Thyroid gland (tissue), 4 donors: ENCODE data around the gene NFATC2IP. TPM values are rescaled to one million over a fixed set of nuclear protein-coding genes. Genes with fewer than 3 reads are reported as not detected.
"Not testable (repeated sequence)": the region's sequence is repeated elsewhere in the genome, so short reads cannot be mapped to it uniquely, and the experiment has no call there.

ENCODE experiments used
- DNase-seq, 2 donors: peaks; one replicate each; pipeline ENCODE4 v3.0.0-alpha.2; 2019
- H3K27ac ChIP-seq, 3 donors: fragments of 200-600 bp; sonication (generic); 1 replicate in 2 of 3; 2 replicates in 1 of 3; pipeline ENCODE4 v1.5.1; 2016 to 2019; ENCODE audit warnings: mild to moderate bottlenecking in 1 of 3, moderate library complexity in 1 of 3
- H3K27me3 ChIP-seq: fragments of 200-600 bp; sonication (generic); one replicate; pipeline ENCODE4 v1.5.1; 2019
- H3K36me3 ChIP-seq, 2 donors: fragments of 200-600 bp; sonication (generic); one replicate each; pipeline ENCODE4 v1.5.1; 2016 to 2019
- H3K4me1 ChIP-seq, 2 donors: fragments of 200-600 bp; sonication (generic); one replicate each; pipeline ENCODE4 v1.5.1; 2017 to 2019
- H3K4me3 ChIP-seq, 3 donors: fragments of 200-600 bp; sonication (generic); replicated peaks in 1 of 3; 1 replicate in 2 of 3; 2 replicates in 1 of 3; pipeline ENCODE4 v1.5.1; 2016; ENCODE audit warnings: mild to moderate bottlenecking in 1 of 3
- H3K9me3 ChIP-seq: fragments of 200-600 bp; sonication (generic); one replicate; pipeline ENCODE4 v1.5.1; 2017
- CTCF ChIP-seq, 6 experiments: fragments of 200-600 bp in 3 of 6; fragments of 450-650 bp in 3 of 6; sonication (generic) in 3 of 6; IDR thresholded peaks; one replicate each; pipeline ENCODE4 v1.5.1; 2016 to 2019; ENCODE audit warnings: antibody characterized with exemption in 6 of 6, mild to moderate bottlenecking in 2 of 6, inconsistent platforms in 1 of 6, moderate library complexity in 1 of 6
- POLR2A ChIP-seq, 2 donors: fragments of 450-650 bp; IDR thresholded peaks; one replicate each; pipeline ENCODE4 v1.6.1; 2017; ENCODE audit warnings: antibody characterized with exemption in 2 of 2, mild to moderate bottlenecking in 2 of 2, moderate library complexity in 1 of 2
- WGBS, 2 donors: methylation state at CpG; one replicate each; pipeline ENCODE4 v1.1.5; 2017; 5-methylcytosine and 5-hydroxymethylcytosine counted together
- intact Hi-C: fragments of 100-400 bp; cut with DNase I; formaldehyde crosslinking; loops from one replicate; pipeline ENCODE4 v1.15.1; 2023
- total RNA-seq, 4 donors: library from RNA; depleted of rRNA; stranded (reverse); fragments of >200 nt; gene quantifications; one replicate each; pipeline ENCODE4 v1.2.3, GENCODE V29; 2016

The NFATC2IP gene
- total RNA-seq, 4 donors from 2014 or later = 20.5 to 33.6 (median 28.2) TPM

- Histone ChIP-seq H3K36me3 (no peaks in the 10 kb centered on the region), H3K27me3 (no peaks in the 10 kb centered on the region), H3K27ac (no peak overlapping the region), H3K4me1 (no peaks in the 10 kb centered on the region), H3K4me3 (no peak overlapping the region), H3K9me3 (no peaks in the 10 kb centered on the region)
- no peak for DNase-seq
- TF ChIP-seq CTCF (IDR thresholded peaks at IDR 0.05) = no peak
- WGBS, 2 donors = 70 to 74% methylated on average over 3 of the region's 3 CpGs
- intact Hi-C loops = no loop called here
These were observed 48.1 kb downstream of the NFATC2IP start for GRCh38 chr16:28998837-28999236.

- Histone ChIP-seq H3K4me1 (no peaks in the 10 kb centered on the region), H3K27ac (no peak overlapping the region), H3K36me3 (no peaks in the 10 kb centered on the region), H3K27me3 (no peaks in the 10 kb centered on the region), H3K4me3 (no peak overlapping the region), H3K9me3 (no peaks in the 10 kb centered on the region)
- WGBS, 2 donors = 77 to 82% methylated on average over 4 of the region's 4 CpGs
- TF ChIP-seq POLR2A (IDR thresholded peaks at IDR 0.05) = no peak
- TF ChIP-seq CTCF (IDR thresholded peaks at IDR 0.05) = no peak
- DNase-seq = no peak
- intact Hi-C loops = no loop called here
These were observed 48.8 kb downstream of the NFATC2IP start for GRCh38 chr16:28999577-28999976.

DNA sequence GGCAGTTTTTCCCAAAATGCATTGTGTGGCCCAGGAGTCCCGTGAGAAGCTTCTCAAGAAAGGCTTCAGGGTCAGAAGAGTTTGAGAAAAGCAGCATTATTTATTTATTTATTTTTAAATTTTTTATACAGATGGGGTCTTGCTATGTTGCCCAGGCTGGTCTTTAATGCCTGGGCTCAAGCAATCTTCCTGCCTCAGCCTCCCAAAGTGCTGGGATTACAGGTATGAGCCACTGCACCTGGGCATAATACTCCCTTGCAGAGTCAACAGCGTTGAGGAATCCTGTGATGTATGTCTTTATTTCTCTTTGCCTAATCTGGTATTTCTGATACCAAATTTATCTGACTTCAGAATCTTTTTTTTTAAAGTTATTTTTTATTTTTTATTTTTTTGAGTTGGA lies 49.3 kb downstream of the NFATC2IP start:
- intact Hi-C loops = no loop called here
- Histone ChIP-seq H3K4me1 (no peaks in the 10 kb centered on the region), H3K36me3 (no peaks in the 10 kb centered on the region), H3K27me3 (no peaks in the 10 kb centered on the region), H3K27ac (no peak overlapping the region), H3K9me3 (no peaks in the 10 kb centered on the region), H3K4me3 (no peak overlapping the region)
- WGBS, 2 donors = 81 to 86% methylated on average over 2 of the region's 2 CpGs
- no peak for DNase-seq
- no peak for TF ChIP-seq CTCF (IDR thresholded peaks at IDR 0.05)
- TF ChIP-seq POLR2A (IDR thresholded peaks at IDR 0.05) = no peak

DNA sequence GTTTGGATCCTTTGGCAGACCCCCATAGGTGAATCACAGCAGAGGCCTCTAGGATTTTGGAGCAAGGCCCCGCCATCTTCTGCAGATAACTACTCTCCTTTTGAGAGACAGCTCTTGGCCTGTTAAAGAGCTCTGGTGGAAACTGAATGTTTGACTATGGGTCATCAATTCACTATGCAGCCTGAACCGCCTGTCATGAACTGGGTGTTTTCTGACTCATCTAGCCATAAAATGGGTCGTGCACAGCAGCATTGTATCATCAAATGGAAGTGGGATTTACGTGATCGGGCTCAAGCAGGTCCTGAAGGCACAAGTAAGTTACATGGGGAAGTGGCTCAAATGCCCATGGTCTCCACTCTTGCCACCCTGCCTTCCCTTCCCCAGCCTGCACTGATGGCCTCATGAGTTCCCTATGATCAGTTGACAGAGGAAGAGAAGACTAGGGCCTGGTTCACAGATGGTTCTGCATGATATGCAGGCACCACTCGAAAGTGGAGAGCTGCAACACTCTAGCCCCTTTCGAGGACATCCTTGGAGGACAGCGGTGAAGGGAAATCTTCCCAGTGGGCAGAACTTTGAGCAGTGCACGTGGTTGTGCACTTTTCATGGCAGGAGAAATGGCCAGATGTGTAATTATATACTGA lies 53.9 kb downstream of the NFATC2IP start:
- H3K9me3 ChIP-seq, H3K27ac ChIP-seq, H3K27me3 ChIP-seq, intact Hi-C loops, H3K4me1 ChIP-seq, DNase-seq, H3K36me3 ChIP-seq, H3K4me3 ChIP-seq: not testable (repeated sequence)
- 74 to 80% methylated on average over 8 to 9 of the region's 9 CpGs for WGBS, 2 donors

DNA sequence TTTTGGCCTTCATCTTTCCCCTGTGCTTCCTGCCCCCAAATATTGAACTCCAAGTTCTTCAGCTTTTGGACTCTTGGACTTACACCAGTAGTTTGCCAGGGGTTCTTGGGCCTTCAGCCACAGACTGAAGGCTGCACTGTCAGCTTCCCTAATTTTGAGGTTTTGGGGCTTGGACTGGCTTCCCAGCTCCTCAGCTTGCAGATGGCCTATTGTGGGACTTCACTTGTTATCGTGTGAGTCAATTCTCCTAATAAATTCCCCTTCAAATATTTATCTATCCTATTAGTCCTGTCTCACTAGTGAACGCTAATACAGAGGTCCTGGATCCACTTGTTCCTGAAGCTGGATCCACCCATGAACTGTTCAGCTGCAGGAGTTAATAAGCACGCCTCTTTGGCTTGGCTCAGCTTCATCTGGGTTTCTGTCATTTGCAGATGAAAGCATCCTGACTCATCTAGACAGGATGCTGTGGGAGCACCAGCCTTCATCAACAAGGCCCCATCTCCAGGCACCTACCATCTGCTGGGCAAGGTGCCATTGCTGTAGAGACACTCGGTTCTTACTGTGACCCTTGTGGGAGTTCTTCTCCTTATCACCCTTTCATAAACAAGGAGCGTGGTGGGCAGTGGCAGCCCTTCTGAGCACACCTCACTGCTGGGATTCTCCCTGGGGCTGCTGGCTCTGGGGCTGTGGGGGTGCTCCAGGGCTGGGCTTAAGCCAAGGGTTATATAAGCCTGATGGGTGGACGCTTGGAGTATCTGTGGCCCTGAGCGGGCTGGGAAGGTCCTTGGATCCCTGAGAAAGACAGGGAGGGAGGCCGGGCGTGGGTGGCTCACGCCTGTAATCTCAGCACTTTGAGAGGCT lies 57.2 kb downstream of the NFATC2IP start:
- no peak for DNase-seq
- intact Hi-C loops = no loop called here
- no peak overlapping the region for H3K4me3 ChIP-seq
- no peaks in the 10 kb centered on the region for H3K27me3 ChIP-seq
- no peaks in the 10 kb centered on the region for H3K4me1 ChIP-seq
- no peaks in the 10 kb centered on the region for H3K36me3 ChIP-seq
- H3K27ac ChIP-seq = no peak overlapping the region
- whole genome bisulfite sequencing, 2 donors = 72 to 84% methylated on average over 9 of the region's 10 CpGs
- no peak for TF ChIP-seq POLR2A (IDR thresholded peaks at IDR 0.05)
- TF ChIP-seq CTCF (IDR thresholded peaks at IDR 0.05) = no peak
- H3K9me3 ChIP-seq = no peaks in the 10 kb centered on the region
